DND-41 (cell line): Measurements from ENCODE around the gene HIP1.

Experiments used
- ATAC-seq: fragments of 200-7000 bp; cut with Tn5 transposase; 3 replicates; pipeline ENCODE4 v1.9.1; 2021; ENCODE audit warnings: low read depth; ENCODE audit not compliant: insufficient read depth
- DNase-seq: peaks from one replicate; pipeline ENCODE4 v3.0.0-alpha.2; 2020
- H2AFZ ChIP-seq: 2 replicates; pipeline ENCODE4 v1.6.0; 2012; ENCODE audit warnings: low read depth, low read length
- H3K27ac ChIP-seq: 2 replicates; pipeline ENCODE4 v1.5.1; 2012; ENCODE audit warnings: low read length, inconsistent platforms
- H3K27me3 ChIP-seq: fragments of 200-600 bp; sonication (generic); 2 replicates; pipeline ENCODE4 v1.6.0; 2012; ENCODE audit warnings: low read length, mild to moderate bottlenecking, inconsistent platforms; ENCODE audit not compliant: insufficient read depth, poor library complexity
- H3K36me3 ChIP-seq: 2 replicates; pipeline ENCODE4 v1.5.1; 2012; ENCODE audit warnings: low read length, inconsistent platforms; ENCODE audit not compliant: insufficient read depth
- H3K4me1 ChIP-seq: 2 replicates; pipeline ENCODE4 v1.5.1; 2012; ENCODE audit warnings: mild to moderate bottlenecking, low read length; ENCODE audit not compliant: insufficient read depth
- H3K4me2 ChIP-seq: 2 replicates; pipeline ENCODE4 v1.6.0; 2012; ENCODE audit warnings: mild to moderate bottlenecking, moderate library complexity, low read length, inconsistent platforms; ENCODE audit not compliant: insufficient read depth
- H3K4me3 ChIP-seq, 2 experiments: fragments of 200-600 bp in 1 of 2; shearing (Covaris generic) in 1 of 2; 2 replicates each; pipeline ENCODE4 v1.5.1; 2012 to 2016; ENCODE audit warnings: inconsistent platforms in 2 of 2, low read length in 2 of 2, mild to moderate bottlenecking in 2 of 2, low read depth in 1 of 2, moderate library complexity in 1 of 2
- H3K79me2 ChIP-seq: 2 replicates; pipeline ENCODE4 v1.6.0; 2012; ENCODE audit warnings: low read length, inconsistent platforms; ENCODE audit not compliant: insufficient read depth
- H3K9ac ChIP-seq: 2 replicates; pipeline ENCODE4 v1.6.0; 2012; ENCODE audit warnings: low read depth, mild to moderate bottlenecking, inconsistent platforms, low read length, moderate library complexity
- H3K9me3 ChIP-seq: 2 replicates; pipeline ENCODE4 v1.5.1; 2012; ENCODE audit warnings: low read length, moderate library complexity, mild to moderate bottlenecking, inconsistent platforms; ENCODE audit not compliant: insufficient read depth, severe bottlenecking
- H4K20me1 ChIP-seq: 2 replicates; pipeline ENCODE4 v1.6.0; 2012; ENCODE audit warnings: low read length; ENCODE audit not compliant: insufficient read depth
- CTCF ChIP-seq: IDR thresholded peaks from 2 replicates; pipeline ENCODE4 v1.5.1; 2012; ENCODE audit warnings: borderline replicate concordance, low read length, moderate library complexity, mild to moderate bottlenecking; ENCODE audit not compliant: poor library complexity, severe bottlenecking; ENCODE audit errors: extremely low read depth
- EZH2 ChIP-seq: IDR thresholded peaks from 3 replicates; pipeline ENCODE4 v1.6.1; 2012; ENCODE audit warnings: borderline replicate concordance, low read depth, mild to moderate bottlenecking, moderate library complexity, low read length, inconsistent platforms; ENCODE audit not compliant: severe bottlenecking

The HIP1 gene

DNA sequence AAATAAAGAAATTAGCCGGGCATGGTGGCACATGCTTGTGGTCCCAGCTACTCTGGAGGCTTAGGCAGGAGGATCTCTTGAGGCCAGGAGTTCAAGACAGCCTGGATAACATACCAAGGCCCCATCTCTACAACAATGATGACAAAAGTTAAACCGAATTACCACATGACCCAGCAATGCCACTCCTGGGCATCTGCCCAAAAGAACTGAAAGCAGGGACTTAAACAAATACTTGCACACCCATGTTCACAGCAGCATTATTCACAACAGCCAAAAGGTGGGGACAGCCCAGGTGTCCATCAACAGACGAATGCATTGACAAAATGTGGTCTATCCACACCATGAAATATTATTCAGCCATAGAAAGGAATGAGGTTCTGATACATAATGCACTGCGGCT is 83.9 kb downstream of the HIP1 start:
- no peak overlapping the region for H3K4me2 ChIP-seq
- no peaks in the 10 kb centered on the region for H4K20me1 ChIP-seq
- ATAC-seq (no peak), DNase-seq (no peak)
- no peaks in the 10 kb centered on the region for H3K9me3 ChIP-seq
- H3K36me3 ChIP-seq, result no peaks in the 10 kb centered on the region
- no peak overlapping the region for H2AFZ ChIP-seq
- no peaks in the 10 kb centered on the region for H3K27me3 ChIP-seq
- no peak overlapping the region for H3K27ac ChIP-seq
- H3K4me1 ChIP-seq, result no peaks in the 10 kb centered on the region
- TF ChIP-seq CTCF (no peak), EZH2 (no peak)
- H3K79me2 ChIP-seq, result no peaks in the 10 kb centered on the region
- H3K4me3 ChIP-seq, result no peak overlapping the region
- H3K9ac ChIP-seq, result no peak overlapping the region

- Histone ChIP-seq H3K9me3 (no peaks in the 10 kb centered on the region), H2AFZ (no peak overlapping the region), H3K4me1 (no peaks in the 10 kb centered on the region), H3K27ac (no peak overlapping the region), H3K27me3 (no peaks in the 10 kb centered on the region), H4K20me1 (no peaks in the 10 kb centered on the region), H3K36me3 (no peaks in the 10 kb centered on the region), H3K4me2 (no peak overlapping the region), H3K9ac (no peak overlapping the region), H3K79me2 (no peaks in the 10 kb centered on the region), H3K4me3 (no peak overlapping the region)
- ATAC-seq, result no peak
- TF ChIP-seq CTCF (no peak), EZH2 (no peak)
- no peak for DNase-seq
Measured at GRCh38 chr7:75653651-75654050, 85.1 kb downstream of the HIP1 start.

GRCh38 chr7:75652788-75653187 is 86.0 kb downstream of the HIP1 start:
- Histone ChIP-seq H3K4me1 (no peaks in the 10 kb centered on the region), H3K36me3 (no peaks in the 10 kb centered on the region), H3K4me3 (no peak overlapping the region), H4K20me1 (no peaks in the 10 kb centered on the region), H3K9ac (no peak overlapping the region), H2AFZ (no peak overlapping the region), H3K27me3 (no peaks in the 10 kb centered on the region), H3K4me2 (no peak overlapping the region), H3K9me3 (no peaks in the 10 kb centered on the region), H3K79me2 (no peaks in the 10 kb centered on the region), H3K27ac (no peak overlapping the region)
- no peak for TF ChIP-seq EZH2
- no peak for TF ChIP-seq CTCF
- DNase-seq, result no peak
- no peak for ATAC-seq

DNA sequence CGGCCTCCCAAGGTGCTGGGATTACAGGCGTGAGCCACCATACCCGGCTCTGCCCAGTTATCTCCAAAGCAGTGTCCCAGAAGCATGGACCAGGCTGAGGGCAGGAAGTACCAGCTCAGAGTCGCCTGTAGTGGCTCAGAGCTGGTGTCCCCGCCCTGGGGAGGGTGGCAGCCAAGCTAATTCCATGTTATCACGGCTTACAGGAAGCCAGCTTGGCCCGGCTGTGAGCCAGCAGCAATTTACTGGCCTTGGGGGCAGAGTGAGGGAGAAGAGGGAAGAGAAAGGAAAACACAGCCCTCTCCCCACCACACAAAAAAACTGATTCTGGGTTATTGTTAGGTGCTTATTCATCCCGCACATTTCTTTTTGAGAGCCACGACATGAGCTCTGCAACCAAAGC is 88.1 kb downstream of the HIP1 start:
- no peak overlapping the region for H3K27ac ChIP-seq

More for the DNA sequence above, 88.1 kb downstream of the HIP1 start:
- H4K20me1 ChIP-seq, result no peaks in the 10 kb centered on the region
- TF ChIP-seq EZH2 (no peak), CTCF (no peak)
- no peak overlapping the region for H3K4me3 ChIP-seq
- no peaks in the 10 kb centered on the region for H3K79me2 ChIP-seq
- H3K9me3 ChIP-seq, result no peaks in the 10 kb centered on the region
- ATAC-seq (no peak), DNase-seq (no peak)
- H2AFZ ChIP-seq, result no peak overlapping the region
- no peaks in the 10 kb centered on the region for H3K4me1 ChIP-seq
- no peaks in the 10 kb centered on the region for H3K36me3 ChIP-seq
- no peak overlapping the region for H3K4me2 ChIP-seq
- no peak overlapping the region for H3K9ac ChIP-seq
- H3K27me3 ChIP-seq, result no peaks in the 10 kb centered on the region
